Uterus (tissue), 4 donors: Measurements from ENCODE around the gene UNKL. TPM values are rescaled to one million over a fixed set of nuclear protein-coding genes. Genes with fewer than 3 reads are reported as not detected.

Experiments
- DNase-seq, 2 donors: peaks; one replicate each; pipeline ENCODE4 v3.0.0-alpha.2; 2019 to 2020
- H3K27ac ChIP-seq, 2 donors: fragments of 200-600 bp; sonication (generic); 1 replicate in 1 of 2; 2 replicates in 1 of 2; pipeline ENCODE4 v1.5.1; 2016 to 2018
- H3K27me3 ChIP-seq, 2 donors: fragments of 200-600 bp; sonication (generic); one replicate each; pipeline ENCODE4 v1.5.1; 2018 to 2019; ENCODE audit warnings: control low read depth in 1 of 2
- H3K36me3 ChIP-seq, 2 donors: fragments of 200-600 bp; sonication (generic); one replicate each; pipeline ENCODE4 v1.5.1; 2019; ENCODE audit warnings: control low read depth in 1 of 2
- H3K4me1 ChIP-seq, 2 donors: fragments of 200-600 bp; sonication (generic); one replicate each; pipeline ENCODE4 v1.5.1; 2018 to 2019; ENCODE audit warnings: control low read depth in 1 of 2
- H3K4me3 ChIP-seq, 2 donors: fragments of 200-600 bp; sonication (generic); 1 replicate in 1 of 2; 2 replicates in 1 of 2; pipeline ENCODE4 v1.5.1; 2018 to 2019; ENCODE audit warnings: mild to moderate bottlenecking in 1 of 2
- H3K9me3 ChIP-seq, 2 donors: fragments of 200-600 bp; sonication (generic); one replicate each; pipeline ENCODE4 v1.5.1; 2019; ENCODE audit warnings: control low read depth in 1 of 2
- POLR2A ChIP-seq, 2 donors: fragments of 450-650 bp; IDR thresholded peaks; one replicate each; pipeline ENCODE4 v1.6.1; 2016; ENCODE audit warnings: antibody characterized with exemption in 2 of 2, mild to moderate bottlenecking in 1 of 2, moderate library complexity in 1 of 2
- intact Hi-C: fragments of 100-400 bp; cut with DNase I; formaldehyde crosslinking; loops from one replicate; pipeline ENCODE4 v1.15.1; 2023; ENCODE audit warnings: low total_unique reads
- total RNA-seq, 4 donors: library from RNA; depleted of rRNA in 3 of 4; stranded (reverse); fragments of >200 nt in 3 of 4; gene quantifications; one replicate each; pipeline versions ENCODE4 v1.1.0 to v1.2.4, GENCODE V29; 2014 to 2023
- TF ChIP-seq, protein P1 (sequence below), 4 experiments: fragments of 200-600 bp in 2 of 4; fragments of 450-650 bp in 2 of 4; sonication (generic) in 2 of 4; IDR thresholded peaks; one replicate each; pipeline ENCODE4 v1.5.1; 2016 to 2019; ENCODE audit warnings: antibody characterized with exemption in 4 of 4, mild to moderate bottlenecking in 2 of 4, moderate library complexity in 1 of 4
- donor health status: DM: yes; HTN: yes; CAD: no.

Gene UNKL
- total RNA-seq, 4 donors from 2014 or later = 13.5 to 63.3 (median 27.6) TPM

DNA sequence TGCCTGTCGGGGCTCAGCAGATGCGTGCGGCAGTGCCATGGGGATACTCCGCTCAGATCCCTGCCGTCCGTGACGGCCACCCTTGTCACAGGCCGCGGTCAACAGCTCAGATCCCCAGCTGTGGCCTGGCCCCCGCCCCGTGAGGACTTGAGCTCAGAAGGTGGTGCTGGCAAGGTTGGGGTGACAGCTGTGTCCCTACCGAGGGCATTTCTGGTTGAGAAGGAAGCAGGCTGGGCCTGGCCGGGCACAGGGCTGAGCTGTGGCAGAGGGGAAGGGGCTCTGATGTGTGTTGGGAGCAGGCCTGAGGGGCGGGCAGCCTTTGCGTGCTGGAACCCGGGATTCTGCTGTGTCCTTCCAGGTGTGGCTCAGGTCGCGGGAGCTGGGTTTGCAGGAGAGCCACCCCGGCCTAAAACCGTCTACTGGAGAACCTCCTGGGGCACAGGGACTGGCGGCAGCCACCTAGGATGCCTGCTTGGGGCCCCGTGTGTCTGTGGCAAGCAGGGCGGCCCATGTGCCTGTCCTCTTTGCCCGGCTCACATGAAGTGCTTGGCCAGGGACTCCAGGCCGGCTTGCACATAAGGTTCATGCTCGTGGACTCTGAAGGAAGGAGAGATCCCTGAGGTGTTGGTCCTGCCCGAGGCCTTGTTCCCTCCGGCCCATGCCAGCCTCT, 100.0 kb downstream of the UNKL start:
- intact Hi-C loops = no loop called here
- no peak for DNase-seq
- no peak overlapping the region for H3K4me3 ChIP-seq
- H3K36me3 ChIP-seq = no peaks in the 10 kb centered on the region
- H3K27me3 ChIP-seq = no peaks in the 10 kb centered on the region
- TF ChIP-seq, protein P1, sequence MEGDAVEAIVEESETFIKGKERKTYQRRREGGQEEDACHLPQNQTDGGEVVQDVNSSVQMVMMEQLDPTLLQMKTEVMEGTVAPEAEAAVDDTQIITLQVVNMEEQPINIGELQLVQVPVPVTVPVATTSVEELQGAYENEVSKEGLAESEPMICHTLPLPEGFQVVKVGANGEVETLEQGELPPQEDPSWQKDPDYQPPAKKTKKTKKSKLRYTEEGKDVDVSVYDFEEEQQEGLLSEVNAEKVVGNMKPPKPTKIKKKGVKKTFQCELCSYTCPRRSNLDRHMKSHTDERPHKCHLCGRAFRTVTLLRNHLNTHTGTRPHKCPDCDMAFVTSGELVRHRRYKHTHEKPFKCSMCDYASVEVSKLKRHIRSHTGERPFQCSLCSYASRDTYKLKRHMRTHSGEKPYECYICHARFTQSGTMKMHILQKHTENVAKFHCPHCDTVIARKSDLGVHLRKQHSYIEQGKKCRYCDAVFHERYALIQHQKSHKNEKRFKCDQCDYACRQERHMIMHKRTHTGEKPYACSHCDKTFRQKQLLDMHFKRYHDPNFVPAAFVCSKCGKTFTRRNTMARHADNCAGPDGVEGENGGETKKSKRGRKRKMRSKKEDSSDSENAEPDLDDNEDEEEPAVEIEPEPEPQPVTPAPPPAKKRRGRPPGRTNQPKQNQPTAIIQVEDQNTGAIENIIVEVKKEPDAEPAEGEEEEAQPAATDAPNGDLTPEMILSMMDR (IDR thresholded peaks at IDR 0.05) = no peak
- TF ChIP-seq POLR2A (IDR thresholded peaks at IDR 0.05) = no peak
- H3K27ac ChIP-seq = no peak overlapping the region
- no peaks in the 10 kb centered on the region for H3K9me3 ChIP-seq
- peaks cover 0 to 38% of the 10 kb centered on the region in 2 donors for H3K4me1 ChIP-seq

DNA sequence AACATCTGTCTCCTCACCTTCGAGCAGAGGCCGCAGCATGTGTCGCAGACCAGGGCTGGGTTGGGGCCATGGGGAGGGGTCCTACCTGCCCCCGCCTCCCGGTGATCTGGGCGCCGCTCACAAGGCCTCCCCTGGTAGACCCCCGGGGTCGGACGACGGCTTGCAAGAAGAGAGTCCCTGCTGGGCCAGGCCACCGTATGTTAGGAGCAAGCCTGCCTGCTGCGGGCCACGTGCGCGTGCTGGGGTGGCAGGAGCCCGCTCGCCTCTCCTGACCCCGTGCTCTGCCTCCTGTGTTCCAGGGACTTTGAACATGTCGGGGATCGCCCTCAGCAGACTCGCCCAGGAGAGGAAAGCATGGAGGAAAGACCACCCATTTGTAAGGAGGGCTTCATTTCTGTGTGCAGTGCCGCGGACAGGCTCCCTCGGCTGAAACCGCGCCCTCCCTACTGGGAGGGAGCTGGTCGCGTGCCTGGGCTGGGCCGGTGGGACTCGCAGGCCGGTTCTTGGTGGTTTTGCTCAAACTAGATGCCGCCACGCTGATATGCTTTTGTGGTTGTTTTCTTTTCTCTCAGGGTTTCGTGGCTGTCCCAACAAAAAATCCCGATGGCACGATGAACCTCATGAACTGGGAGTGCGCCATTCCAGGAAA, 100.7 kb downstream of the UNKL start:
- no peak for TF ChIP-seq POLR2A (IDR thresholded peaks at IDR 0.05)
- Histone ChIP-seq H3K27ac (no peak overlapping the region), H3K9me3 (no peaks in the 10 kb centered on the region), H3K27me3 (no peaks in the 10 kb centered on the region), H3K36me3 (no peaks in the 10 kb centered on the region), H3K4me3 (no peak overlapping the region), H3K4me1 (peaks cover 0 to 38% of the 10 kb centered on the region in 2 donors)
- DNase-seq = no peak
- intact Hi-C loops = no loop called here

Other genes with a start within 250 kb of the UNKL start
- gene TPSG1, start 189.4 kb downstream of the UNKL start, total RNA-seq = 1 to 10 TPM in 1 of 4 donors, not detected in 3; 1.5 TPM
- 100 to 1,000 TPM in 1 of 4 donors, 10 to 100 TPM in 2, 1 to 10 TPM in 1; 4.1 to 108 (median 29.0) TPM for gene TPSB2, start 184.5 kb downstream of the UNKL start, total RNA-seq
- gene TPSAB1, start 174.0 kb downstream of the UNKL start, total RNA-seq = 10 to 100 TPM in 3 of 4 donors, 1 to 10 TPM in 1; 3.9 to 96.2 (median 14.2) TPM
- 1 to 10 TPM in 1 of 4 donors, under 1 TPM in 1, not detected in 2; 0.52 to 2.8 TPM for gene TPSD1, start 158.6 kb downstream of the UNKL start, total RNA-seq
- 100 to 1,000 TPM in 1 of 4 donors, 10 to 100 TPM in 3; 25.9 to 133 (median 63.0) TPM for gene UBE2I, start 105.1 kb downstream of the UNKL start, total RNA-seq
- 1 to 10 TPM in 3 of 4 donors, under 1 TPM in 1; 0.59 to 5.5 (median 3.5) TPM for gene BAIAP3, start 81.1 kb downstream of the UNKL start, total RNA-seq
- gene TSR3, start 62.8 kb downstream of the UNKL start, total RNA-seq = 100 to 1,000 TPM in 1 of 4 donors, 10 to 100 TPM in 3; 15.9 to 101 (median 30.8) TPM
- 10 to 100 TPM; 28.4 to 95.9 (median 48.6) TPM for gene GNPTG, start 62.8 kb downstream of the UNKL start, total RNA-seq
- gene UQCC4, start 6.0 kb upstream of the UNKL start, total RNA-seq = 10 to 100 TPM in 3 of 4 donors, 1 to 10 TPM in 1; 8.0 to 90.2 (median 21.4) TPM
- gene PERCC1, start 16.4 kb upstream of the UNKL start, total RNA-seq = not detected
- gene CCDC154, start 29.9 kb upstream of the UNKL start, total RNA-seq = 1 to 10 TPM in 1 of 4 donors, under 1 TPM in 2, not detected in 1; 0.48 to 5.3 (median 0.51) TPM
- gene CLCN7, start 60.3 kb upstream of the UNKL start, total RNA-seq = 100 to 1,000 TPM in 1 of 4 donors, 10 to 100 TPM in 3; 21.5 to 145 (median 57.2) TPM
- gene PTX4, start 74.2 kb upstream of the UNKL start, total RNA-seq = under 1 TPM in 2 of 4 donors, not detected in 2; 0.28 to 0.52 TPM
- gene TELO2, start 78.7 kb upstream of the UNKL start, total RNA-seq = 10 to 100 TPM in 3 of 4 donors, 1 to 10 TPM in 1; 4.9 to 59.1 (median 39.0) TPM
- 10 to 100 TPM; 24.8 to 45.3 (median 39.3) TPM for gene TMEM204, start 119.0 kb upstream of the UNKL start, total RNA-seq
- 10 to 100 TPM in 3 of 4 donors, 1 to 10 TPM in 1; 6.2 to 68.2 (median 34.1) TPM for gene IFT140, start 197.4 kb upstream of the UNKL start, total RNA-seq
- gene CRAMP1, start 197.7 kb upstream of the UNKL start, total RNA-seq = 10 to 100 TPM in 2 of 4 donors, 1 to 10 TPM in 2; 2.6 to 25.5 (median 8.6) TPM